ENCODE data around the gene PHLDA2. TPM values are rescaled to one million over a fixed set of nuclear protein-coding genes. Genes with fewer than 3 reads are reported as not detected.

The PHLDA2 gene
- total RNA-seq, 5 donors from 2014 or later (not counting 1 experiment from before 2014, with no cell fraction given), result 0.65 to 1.3 (median 0.79) TPM

DNA sequence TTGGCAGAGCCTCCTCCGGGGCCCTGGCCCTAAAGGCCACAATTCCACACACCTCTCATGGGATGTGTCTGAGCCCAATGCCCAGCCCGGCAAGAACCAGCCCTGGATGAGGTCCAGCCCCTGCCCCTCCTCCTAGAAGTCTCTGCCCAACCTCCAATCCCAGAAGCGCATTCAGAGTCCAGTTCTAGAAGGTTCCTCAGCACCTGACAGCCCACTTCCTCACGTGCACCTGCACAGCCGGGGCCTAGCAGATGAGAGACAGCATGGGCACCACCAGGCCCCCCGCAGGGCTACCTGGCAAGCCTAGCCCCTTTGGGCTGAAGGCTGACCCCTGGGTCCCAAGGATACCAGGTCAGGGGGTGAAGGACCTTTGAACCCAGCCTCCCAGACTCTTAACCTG lies 32.2 kb downstream of the PHLDA2 start:
- no peak overlapping the region for H3K4me3 Mint-ChIP-seq
- Histone ChIP-seq H3K4me1 (ENCODE audit: control insufficient read depth in 1 of 2, extremely low read depth in 1 of 2, insufficient read depth in 2 of 2, low read length in 2 of 2) (peaks cover 4 to 48% of the 10 kb centered on the region in 2 experiments), H3K9me3 (no peaks in the 10 kb centered on the region), H3K36me3 (ENCODE audit: control insufficient read depth in 2 of 2, extremely low read depth in 1 of 2, insufficient read depth in 1 of 2, low read length in 1 of 2) (no peaks in the 10 kb centered on the region), H3K27ac (ENCODE audit: low read length) (no peak overlapping the region), H3K27me3 (replicated peaks in 1 of 2; ENCODE audit: control insufficient read depth in 2 of 2, extremely low read depth in 1 of 2, insufficient read depth in 2 of 2, low read length in 1 of 2) (no peaks in the 10 kb centered on the region), H3K4me3 (ENCODE audit: control insufficient read depth in 1 of 2, extremely low read depth in 1 of 2, low read length in 1 of 2) (no peak overlapping the region)
- ATAC-seq (replicated peaks in 1 of 4), result no peak
- H3K9me3 Mint-ChIP-seq, result no peaks in the 10 kb centered on the region
- CTCF ChIA-PET, result no interaction called here
- peaks cover 36 to 52% (median 44%) of the 10 kb centered on the region in 3 donors for H3K4me1 Mint-ChIP-seq
- POLR2A ChIA-PET, result no interaction called here
- peak overlapping the region in 1 of 2 donors; percentile 23 for H3K27ac Mint-ChIP-seq
- no peaks in the 10 kb centered on the region for H3K36me3 Mint-ChIP-seq
- WGBS (ENCODE audit: insufficient coverage), result 94% methylated on average over 6 of the region's 6 CpGs
- no peak for DNase-seq
- H3K27me3 Mint-ChIP-seq, result no peaks in the 10 kb centered on the region

DNA sequence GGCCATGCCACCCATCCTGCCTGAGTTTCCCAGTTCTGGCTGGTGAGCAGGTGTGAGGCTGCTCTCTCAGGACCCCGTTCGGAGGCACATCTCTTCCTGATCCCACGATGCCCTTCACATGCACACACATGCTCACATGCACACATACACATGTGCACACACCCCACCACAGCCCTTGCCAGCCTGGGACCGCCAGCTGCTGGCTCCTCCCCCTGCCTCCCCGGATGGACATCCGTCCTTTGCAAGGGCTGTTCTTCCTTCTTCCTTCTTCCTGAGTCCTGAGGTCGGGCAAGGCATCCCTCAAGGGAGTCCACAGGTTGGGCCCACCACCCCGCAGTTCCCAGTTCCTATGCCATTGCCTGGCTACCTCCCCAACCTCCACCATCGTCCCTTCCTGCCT lies 33.2 kb downstream of the PHLDA2 start:
- ATAC-seq (replicated peaks in 1 of 4), result no peak
- POLR2A ChIA-PET, result no interaction called here
- peaks cover 42 to 56% (median 51%) of the 10 kb centered on the region in 3 donors for H3K4me1 Mint-ChIP-seq
- Histone ChIP-seq H3K27ac (ENCODE audit: low read length) (no peak overlapping the region), H3K36me3 (ENCODE audit: control insufficient read depth in 2 of 2, extremely low read depth in 1 of 2, insufficient read depth in 1 of 2, low read length in 1 of 2) (no peaks in the 10 kb centered on the region), H3K27me3 (replicated peaks in 1 of 2; ENCODE audit: control insufficient read depth in 2 of 2, extremely low read depth in 1 of 2, insufficient read depth in 2 of 2, low read length in 1 of 2) (no peaks in the 10 kb centered on the region), H3K4me1 (ENCODE audit: control insufficient read depth in 1 of 2, extremely low read depth in 1 of 2, insufficient read depth in 2 of 2, low read length in 2 of 2) (peaks cover 14 to 51% of the 10 kb centered on the region in 2 experiments), H3K9me3 (no peaks in the 10 kb centered on the region), H3K4me3 (ENCODE audit: control insufficient read depth in 1 of 2, extremely low read depth in 1 of 2, low read length in 1 of 2) (no peak overlapping the region)
- CTCF ChIA-PET, result no interaction called here
- peak overlapping the region; percentile 52 to 72 for H3K27ac Mint-ChIP-seq
- WGBS (ENCODE audit: insufficient coverage), result 78% methylated on average over 7 of the region's 9 CpGs
- no peaks in the 10 kb centered on the region for H3K36me3 Mint-ChIP-seq
- H3K4me3 Mint-ChIP-seq, result no peak overlapping the region
- no peaks in the 10 kb centered on the region for H3K27me3 Mint-ChIP-seq
- H3K9me3 Mint-ChIP-seq, result no peaks in the 10 kb centered on the region
- no peak for DNase-seq

DNA sequence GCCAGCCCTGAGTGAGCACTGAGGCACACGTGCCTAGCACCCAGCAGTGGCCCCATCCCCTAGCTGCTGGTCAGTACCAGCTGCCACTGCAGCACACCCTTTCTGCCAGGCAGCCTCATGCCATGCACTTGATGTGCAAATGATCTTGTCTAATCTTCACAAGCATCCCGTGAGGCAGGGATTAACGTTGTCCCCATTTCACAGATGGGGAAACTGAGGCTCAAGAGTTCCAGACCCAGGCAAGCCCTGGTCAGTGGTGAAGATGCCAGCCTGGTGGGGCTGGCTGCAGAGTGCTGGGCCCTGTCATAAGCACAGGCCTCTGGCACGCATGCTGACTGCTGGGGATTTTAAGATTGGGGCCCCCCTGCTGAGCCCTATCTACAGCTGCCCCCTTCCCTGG lies 35.3 kb downstream of the PHLDA2 start:
- no peaks in the 10 kb centered on the region for H3K27me3 Mint-ChIP-seq
- Histone ChIP-seq H3K27ac (ENCODE audit: low read length) (no peak overlapping the region), H3K4me1 (ENCODE audit: control insufficient read depth in 1 of 2, extremely low read depth in 1 of 2, insufficient read depth in 2 of 2, low read length in 2 of 2) (peaks cover 15 to 50% of the 10 kb centered on the region in 2 experiments), H3K4me3 (ENCODE audit: control insufficient read depth in 1 of 2, extremely low read depth in 1 of 2, low read length in 1 of 2) (no peak overlapping the region), H3K9me3 (no peaks in the 10 kb centered on the region), H3K36me3 (ENCODE audit: control insufficient read depth in 2 of 2, extremely low read depth in 1 of 2, insufficient read depth in 1 of 2, low read length in 1 of 2) (no peaks in the 10 kb centered on the region), H3K27me3 (replicated peaks in 1 of 2; ENCODE audit: control insufficient read depth in 2 of 2, extremely low read depth in 1 of 2, insufficient read depth in 2 of 2, low read length in 1 of 2) (no peaks in the 10 kb centered on the region)
- H3K9me3 Mint-ChIP-seq, result no peaks in the 10 kb centered on the region
- 91% methylated on average over 4 of the region's 4 CpGs for WGBS (ENCODE audit: insufficient coverage)
- H3K4me3 Mint-ChIP-seq, result peak overlapping the region in 1 of 3 donors; percentile 36
- peak overlapping the region; percentile 88 to 91 for H3K27ac Mint-ChIP-seq
- ChIA-PET POLR2A (no interaction called here), CTCF (no interaction called here)
- no peaks in the 10 kb centered on the region for H3K36me3 Mint-ChIP-seq
- peaks cover 29 to 42% (median 35%) of the 10 kb centered on the region in 3 donors for H3K4me1 Mint-ChIP-seq
- ATAC-seq (replicated peaks in 1 of 4), result no peak
- no peak for DNase-seq

DNA sequence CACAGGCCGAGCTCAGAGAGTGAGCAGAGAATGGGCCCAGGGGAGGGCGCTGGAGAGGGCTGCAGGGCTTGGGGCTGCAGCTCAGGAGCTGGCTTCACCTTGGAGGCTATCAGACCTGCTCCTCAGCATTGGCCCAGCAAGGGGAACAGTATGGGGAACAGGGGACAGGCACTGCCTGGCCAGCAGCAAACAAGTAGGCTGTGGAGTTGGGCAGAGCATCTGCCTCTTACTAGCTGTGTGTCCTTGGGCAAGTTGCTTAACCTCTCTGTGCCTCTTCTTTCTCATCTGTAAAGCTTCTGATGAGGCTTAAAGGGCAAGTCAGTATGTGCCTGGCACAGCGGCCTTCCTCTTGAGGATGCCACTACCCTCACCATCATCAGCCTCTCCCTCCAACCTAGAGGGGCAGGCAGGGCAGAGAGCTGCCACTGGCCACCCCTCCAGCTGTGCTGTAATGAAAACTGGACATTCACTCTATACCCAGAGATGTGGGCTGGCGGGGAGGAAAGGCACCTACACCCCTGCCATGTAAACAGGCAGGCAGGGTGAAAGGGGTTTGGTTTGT lies 36.2 kb downstream of the PHLDA2 start:
- Histone ChIP-seq H3K4me1 (ENCODE audit: control insufficient read depth in 1 of 2, extremely low read depth in 1 of 2, insufficient read depth in 2 of 2, low read length in 2 of 2) (peaks cover 13 to 47% of the 10 kb centered on the region in 2 experiments), H3K27me3 (replicated peaks in 1 of 2; ENCODE audit: control insufficient read depth in 2 of 2, extremely low read depth in 1 of 2, insufficient read depth in 2 of 2, low read length in 1 of 2) (no peaks in the 10 kb centered on the region), H3K9me3 (no peaks in the 10 kb centered on the region), H3K27ac (ENCODE audit: low read length) (peak overlapping the region; percentile 65), H3K4me3 (ENCODE audit: control insufficient read depth in 1 of 2, extremely low read depth in 1 of 2, low read length in 1 of 2) (peak overlapping the region in 1 of 2 donors; percentile 55), H3K36me3 (ENCODE audit: control insufficient read depth in 2 of 2, extremely low read depth in 1 of 2, insufficient read depth in 1 of 2, low read length in 1 of 2) (no peaks in the 10 kb centered on the region)
- Mint-ChIP-seq H3K36me3 (no peaks in the 10 kb centered on the region), H3K9me3 (no peaks in the 10 kb centered on the region), H3K4me3 (peak overlapping the region; percentile 58 to 81 (median 74)), H3K4me1 (peaks cover 29 to 38% (median 30%) of the 10 kb centered on the region in 3 donors), H3K27ac (peak overlapping the region; percentile 88 to 91), H3K27me3 (no peaks in the 10 kb centered on the region)
- ATAC-seq (replicated peaks in 1 of 4) (peak; percentile 44 to 65 (median 58)), DNase-seq (peak in 27 of 35 experiments; percentile 19 to 66 (median 41))
- WGBS (ENCODE audit: insufficient coverage), result 23% methylated on average over 3 of the region's 4 CpGs
- CTCF ChIA-PET, result interaction anchor here (0.6 to 2.9 kb wide), 8 partner anchors 36 to 361 kb away, joined by 3 to 21 read pairs (median 4); partner anchors contain the start of genes NAP1L4 (in 1 of the 2) and PHLDA2 (in 1 of the 2)
- POLR2A ChIA-PET, result no interaction called here

DNA sequence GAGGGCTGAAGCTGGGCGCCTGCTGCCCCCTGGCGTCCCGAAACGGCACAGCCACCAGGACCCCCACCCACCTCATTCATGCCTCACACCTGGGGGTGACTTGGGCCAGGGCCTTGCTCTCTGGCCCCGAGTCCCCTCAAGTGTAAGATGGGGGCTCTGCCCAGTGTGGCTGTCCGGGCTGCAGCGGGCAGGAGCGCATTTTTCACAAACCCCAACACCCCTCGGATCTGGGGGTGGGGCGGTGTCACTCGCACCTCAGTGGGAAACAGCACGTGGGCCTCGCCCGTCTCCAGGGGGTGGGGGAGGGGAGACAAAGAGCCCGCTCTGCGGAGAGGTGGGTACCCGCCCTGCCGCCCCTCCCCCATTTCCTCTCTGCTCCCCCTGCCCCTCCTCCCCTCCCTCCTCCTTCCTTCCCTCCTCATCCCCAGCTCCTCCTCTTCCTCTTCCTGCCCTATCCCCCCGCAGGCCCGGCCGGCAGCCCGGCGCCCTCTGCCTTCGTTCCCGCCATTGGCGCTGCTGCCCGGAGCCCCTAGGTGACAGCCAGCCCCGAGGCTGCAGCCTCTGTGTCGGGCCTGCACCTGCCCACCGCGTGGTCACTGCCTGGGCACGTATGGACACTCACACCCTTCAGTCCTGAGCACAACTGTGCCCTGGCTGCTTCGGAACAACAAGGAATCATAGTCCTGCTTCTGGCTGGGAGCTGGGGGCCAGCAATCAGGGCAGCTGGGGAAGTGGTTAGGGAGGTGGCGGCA lies 36.8 kb downstream of the PHLDA2 start:
- Mint-ChIP-seq H3K27me3 (no peaks in the 10 kb centered on the region), H3K9me3 (no peaks in the 10 kb centered on the region), H3K4me3 (peak overlapping the region; percentile 58 to 81 (median 74)), H3K27ac (peak overlapping the region; percentile 88 to 91), H3K4me1 (peaks cover 28 to 37% (median 29%) of the 10 kb centered on the region in 3 donors), H3K36me3 (no peaks in the 10 kb centered on the region)
- no peaks in the 10 kb centered on the region for H3K27me3 ChIP-seq (replicated peaks in 1 of 2; ENCODE audit: control insufficient read depth in 2 of 2, extremely low read depth in 1 of 2, insufficient read depth in 2 of 2, low read length in 1 of 2)
- H3K4me3 ChIP-seq (ENCODE audit: control insufficient read depth in 1 of 2, extremely low read depth in 1 of 2, low read length in 1 of 2), result peak overlapping the region; percentile 55
- H3K27ac ChIP-seq (ENCODE audit: low read length), result peak overlapping the region; percentile 65
- no peaks in the 10 kb centered on the region for H3K9me3 ChIP-seq
- ChIA-PET POLR2A (no interaction called here), CTCF (interaction anchor here (0.5 to 2.9 kb wide), 9 partner anchors 37 to 360 kb away, joined by 3 to 21 read pairs (median 4); partner anchors contain the start of genes NAP1L4 (in 1 of the 2) and PHLDA2 (in 1 of the 2))
- WGBS (ENCODE audit: insufficient coverage), result 2% methylated on average over 20 of the region's 34 CpGs
- no peaks in the 10 kb centered on the region for H3K36me3 ChIP-seq (ENCODE audit: control insufficient read depth in 2 of 2, extremely low read depth in 1 of 2, insufficient read depth in 1 of 2, low read length in 1 of 2)
- H3K4me1 ChIP-seq (ENCODE audit: control insufficient read depth in 1 of 2, extremely low read depth in 1 of 2, insufficient read depth in 2 of 2, low read length in 2 of 2), result peaks cover 13 to 46% of the 10 kb centered on the region in 2 experiments
- DNase-seq, result peak in 34 of 35 experiments; percentile 18 to 79 (median 52)
- ATAC-seq (replicated peaks in 1 of 4), result peak; percentile 54 to 65 (median 62)

DNA sequence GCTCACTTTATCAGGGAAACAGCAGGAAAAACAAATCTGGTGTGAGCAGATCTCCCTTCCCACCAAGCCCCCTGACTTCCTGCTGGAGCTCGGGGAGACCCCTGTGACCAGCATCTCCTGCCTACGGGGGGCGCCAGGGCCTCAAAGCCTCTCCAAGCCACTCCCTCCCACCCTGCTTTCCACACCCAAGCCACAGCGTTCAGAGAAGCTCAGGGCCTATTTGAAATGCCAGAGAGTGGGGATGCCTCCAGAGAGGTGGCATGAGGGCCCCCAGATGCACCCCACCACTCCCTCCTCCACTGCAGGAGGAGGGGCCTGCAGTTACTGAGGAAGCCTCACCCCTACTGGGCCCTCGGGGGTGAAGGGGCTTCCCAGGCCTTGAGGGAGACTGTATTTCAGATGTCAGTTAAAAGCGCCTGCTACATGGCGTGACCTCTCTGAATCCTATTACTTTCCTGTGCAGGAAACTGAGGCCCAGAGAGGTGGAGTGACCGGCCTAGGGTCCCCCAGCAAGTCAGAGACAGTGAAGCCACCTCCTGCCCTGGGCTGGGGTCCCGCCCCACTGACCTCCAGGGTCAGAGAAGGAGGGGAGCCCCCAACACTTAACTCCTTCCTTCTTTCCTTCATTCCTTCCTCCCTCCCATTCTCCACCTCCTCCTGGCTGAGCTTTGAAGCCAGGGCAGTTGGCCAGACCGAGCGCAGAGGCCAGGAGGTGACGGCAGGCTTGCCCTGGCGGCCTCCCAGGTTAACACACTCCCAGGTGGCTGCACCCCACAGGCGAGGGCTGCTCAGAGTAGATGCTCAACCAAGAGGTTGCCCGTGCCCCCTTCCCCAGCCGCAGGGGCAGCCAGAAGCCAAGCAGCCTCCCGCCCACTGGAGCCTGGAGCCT lies 37.6 kb downstream of the PHLDA2 start:
- DNase-seq, result peak in 1 of 35 experiments; percentile 39
- Mint-ChIP-seq H3K4me1 (peaks cover 28 to 44% (median 34%) of the 10 kb centered on the region in 3 donors), H3K9me3 (no peaks in the 10 kb centered on the region), H3K36me3 (no peaks in the 10 kb centered on the region), H3K27me3 (no peaks in the 10 kb centered on the region), H3K4me3 (peak overlapping the region; percentile 58 to 81 (median 63)), H3K27ac (peak overlapping the region; percentile 88 to 89)
- ATAC-seq (replicated peaks in 1 of 4), result no peak
- POLR2A ChIA-PET, result no interaction called here
- Histone ChIP-seq H3K4me1 (ENCODE audit: control insufficient read depth in 1 of 2, extremely low read depth in 1 of 2, insufficient read depth in 2 of 2, low read length in 2 of 2) (peaks cover 13 to 54% of the 10 kb centered on the region in 2 experiments), H3K27me3 (replicated peaks in 1 of 2; ENCODE audit: control insufficient read depth in 2 of 2, extremely low read depth in 1 of 2, insufficient read depth in 2 of 2, low read length in 1 of 2) (peaks cover 0 to under 1% of the 10 kb centered on the region in 2 experiments), H3K27ac (ENCODE audit: low read length) (peak overlapping the region; percentile 65), H3K4me3 (ENCODE audit: control insufficient read depth in 1 of 2, extremely low read depth in 1 of 2, low read length in 1 of 2) (peak overlapping the region; percentile 39 to 55), H3K36me3 (ENCODE audit: control insufficient read depth in 2 of 2, extremely low read depth in 1 of 2, insufficient read depth in 1 of 2, low read length in 1 of 2) (no peaks in the 10 kb centered on the region), H3K9me3 (no peaks in the 10 kb centered on the region)
- 48% methylated on average over 12 of the region's 17 CpGs for WGBS (ENCODE audit: insufficient coverage)
- CTCF ChIA-PET, result interaction anchor here (0.5 to 2.9 kb wide), 7 partner anchors 11 to 360 kb away, joined by 3 to 21 read pairs (median 4); a partner anchor contains a TSS

Data from T-cell (primary cell).